ENCODE data around the gene KRT31.
"Not testable (repeated sequence)": the region's sequence is repeated elsewhere in the genome, so short reads cannot be mapped to it uniquely, and the experiment has no call there.

The KRT31 gene

DNA sequence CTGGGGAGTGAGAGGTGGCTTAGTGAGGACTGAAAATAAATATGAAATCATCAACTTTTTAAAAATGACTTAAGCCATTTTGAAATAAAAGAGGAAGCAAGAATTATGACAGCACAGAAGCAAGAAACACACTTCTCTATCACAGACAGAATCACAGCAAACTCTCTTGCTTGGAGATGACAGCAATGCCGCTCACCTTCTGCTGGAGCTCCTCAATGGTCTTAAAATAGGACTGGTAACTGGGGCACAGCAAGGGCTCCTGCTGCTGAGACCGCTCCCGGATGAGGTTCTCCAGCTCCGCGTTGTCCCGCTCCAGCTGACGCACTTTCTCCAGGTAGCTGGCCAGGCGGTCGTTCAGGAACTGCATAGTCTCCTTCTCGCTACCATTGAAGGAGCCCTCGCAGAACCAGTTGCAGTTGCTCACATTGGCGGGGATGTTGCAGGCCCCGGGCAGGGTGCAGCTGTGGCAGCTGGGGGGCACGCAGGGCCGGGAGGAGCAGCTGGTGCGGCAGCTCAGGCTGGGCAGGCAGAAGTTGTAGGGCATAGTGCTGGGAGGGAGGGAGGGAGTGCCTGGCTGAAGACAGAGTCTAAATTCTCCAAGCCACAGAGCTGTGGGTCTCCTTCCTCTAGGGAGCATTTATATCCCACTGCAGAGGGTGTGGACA is at the start of gene KRT31:
KRT31 (minus strand) TSS at position 613 of the 665 bp plus-strand sequence; CDS start at position 544, 69 bp downstream.
- DNase-seq = no peak

DNA sequence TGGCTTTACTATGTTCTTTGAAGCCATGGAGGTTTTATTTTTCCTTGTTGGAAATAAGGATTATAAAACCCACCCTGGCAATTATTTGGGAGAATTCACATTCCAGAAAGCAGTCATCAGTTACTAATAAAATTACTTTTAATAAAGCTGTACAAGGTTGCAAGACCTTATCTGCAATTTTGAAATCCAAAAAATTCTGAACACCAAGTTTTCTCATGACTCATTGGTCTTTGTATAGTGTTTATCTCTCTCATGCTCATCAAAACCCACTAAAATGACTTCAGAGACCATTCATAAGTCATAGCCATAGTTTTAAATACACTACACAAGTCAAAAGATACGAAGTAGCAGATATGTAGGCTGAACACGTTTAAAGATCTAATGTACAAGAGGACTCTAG is 49.4 kb upstream of the KRT31 start:
- DNase-seq = no peak

DNA sequence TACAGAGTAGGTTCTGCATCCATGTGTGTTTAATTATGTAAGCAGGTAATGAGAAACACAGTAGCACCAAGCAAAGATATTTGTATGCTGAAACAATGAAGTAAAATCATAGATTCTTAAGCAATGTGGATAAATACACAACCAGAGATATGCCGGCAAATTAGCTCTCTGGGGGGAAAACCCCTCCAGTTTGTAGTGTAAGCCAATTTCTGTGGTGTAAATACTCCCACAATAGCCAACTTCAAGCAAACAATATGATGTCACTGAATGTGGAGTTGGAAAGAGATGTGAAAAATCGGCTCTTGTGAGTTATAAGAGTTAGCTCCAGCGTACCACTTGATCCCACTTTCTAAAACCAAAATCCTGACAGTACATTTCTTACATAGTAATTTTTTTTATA is 47.2 kb upstream of the KRT31 start:
- no peak for DNase-seq

DNA sequence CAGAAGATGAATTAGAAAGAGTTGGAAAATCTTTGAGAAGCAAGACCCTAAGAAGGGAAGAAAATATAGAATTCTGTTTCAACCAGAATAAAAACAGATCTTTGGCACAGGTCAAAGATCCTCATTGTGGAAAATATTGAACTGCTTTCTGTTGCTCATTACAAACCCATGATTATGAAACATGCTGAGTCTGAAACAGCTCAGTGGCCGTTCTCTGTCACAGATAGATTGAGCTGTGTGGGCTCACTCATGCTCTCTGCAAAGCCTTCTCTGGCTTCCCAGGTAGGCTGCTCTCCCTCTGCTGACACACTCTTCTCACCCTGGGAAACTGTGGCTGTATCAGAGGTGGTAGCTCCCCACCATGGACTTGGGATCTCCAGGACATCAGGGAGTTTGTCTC is 46.8 kb upstream of the KRT31 start:
- no peak for DNase-seq

DNA sequence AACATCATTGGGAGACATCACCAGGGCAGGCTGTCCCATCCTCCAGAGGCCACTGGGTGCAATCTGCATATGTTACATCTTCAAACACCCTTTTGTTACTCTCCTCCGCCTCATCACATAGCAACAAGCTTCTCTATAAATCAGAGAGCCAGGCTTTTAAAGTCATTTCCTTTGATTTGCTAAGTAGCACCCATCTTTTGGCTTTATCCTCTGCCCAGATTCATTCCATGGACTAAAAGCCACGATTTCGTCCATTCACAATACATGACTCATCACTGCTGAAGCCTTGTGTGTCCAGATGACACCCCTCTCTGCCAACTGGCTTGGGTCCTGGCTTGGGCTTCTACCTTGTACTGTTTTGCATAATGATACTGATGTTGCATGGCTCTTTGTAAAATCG is 45.3 kb upstream of the KRT31 start:
- DNase-seq = no peak

DNA sequence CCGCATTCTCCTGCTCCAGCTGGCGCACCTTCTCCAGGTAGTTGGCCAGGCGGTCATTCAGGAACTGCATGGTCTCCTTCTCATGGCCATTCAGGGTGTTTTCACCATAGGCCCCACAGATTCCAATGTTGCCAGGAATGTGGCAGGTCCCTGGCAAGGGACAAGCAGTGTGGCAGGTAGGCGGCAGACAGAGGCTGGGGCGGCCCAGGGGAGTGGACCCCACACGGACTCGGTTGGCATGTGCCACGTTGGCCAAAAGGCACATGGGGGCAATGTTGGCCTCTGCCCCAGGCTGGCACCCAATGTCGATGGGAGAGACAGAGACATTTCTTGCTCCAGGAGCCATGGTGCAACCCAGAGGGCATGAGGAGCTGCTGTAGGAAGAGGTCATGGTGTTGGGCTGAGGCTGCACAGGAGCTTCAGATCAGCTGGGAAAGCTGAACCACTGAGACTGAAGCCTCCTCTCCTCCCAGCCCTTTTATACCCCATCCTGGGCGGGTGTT is 43.2 kb upstream of the KRT31 start, which contains the start of gene KRT38:
KRT38 (minus strand) TSS at position 453 of the 503 bp plus-strand sequence; CDS start at position 391, 62 bp downstream.
- DNase-seq = no peak

DNA sequence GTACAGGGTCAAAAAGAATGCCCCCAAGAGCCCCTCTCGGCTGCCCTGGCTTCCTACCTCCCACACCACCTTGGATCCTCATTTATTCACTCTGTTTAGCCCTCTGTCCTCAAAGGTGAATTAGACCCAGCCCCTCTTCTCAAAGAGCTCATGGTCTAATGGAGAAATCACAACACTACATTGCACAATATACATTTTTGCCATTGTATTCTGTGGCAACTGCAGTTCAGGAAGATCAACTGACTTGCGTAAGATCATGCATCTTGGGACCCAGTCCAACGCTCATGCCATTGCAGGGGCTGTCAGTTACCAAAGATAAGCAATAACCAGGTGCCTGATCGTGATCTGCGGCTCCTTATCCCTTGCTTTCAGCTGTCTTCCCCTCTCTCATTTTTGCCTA is 42.0 kb upstream of the KRT31 start:
- no peak for DNase-seq

DNA sequence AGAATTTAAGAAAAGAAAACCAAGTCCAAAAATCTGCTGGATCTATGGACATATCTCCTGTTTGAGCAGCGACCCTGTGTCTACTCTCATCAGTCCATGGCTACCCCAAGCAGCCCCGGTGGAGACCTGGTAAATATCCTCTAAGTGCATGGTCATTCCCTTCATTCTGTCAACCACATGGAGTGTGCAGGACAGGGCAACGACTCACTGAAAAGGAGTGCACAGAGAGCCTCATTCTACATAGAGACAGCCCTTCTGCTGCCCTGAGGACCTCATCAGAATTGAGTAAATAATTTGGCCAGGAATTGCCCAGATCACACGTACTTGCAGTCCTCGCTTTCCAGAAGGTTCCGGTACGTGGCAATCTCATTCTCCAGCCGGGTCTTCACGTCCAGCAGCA is 40.4 kb upstream of the KRT31 start:
- DNase-seq = no peak

DNA sequence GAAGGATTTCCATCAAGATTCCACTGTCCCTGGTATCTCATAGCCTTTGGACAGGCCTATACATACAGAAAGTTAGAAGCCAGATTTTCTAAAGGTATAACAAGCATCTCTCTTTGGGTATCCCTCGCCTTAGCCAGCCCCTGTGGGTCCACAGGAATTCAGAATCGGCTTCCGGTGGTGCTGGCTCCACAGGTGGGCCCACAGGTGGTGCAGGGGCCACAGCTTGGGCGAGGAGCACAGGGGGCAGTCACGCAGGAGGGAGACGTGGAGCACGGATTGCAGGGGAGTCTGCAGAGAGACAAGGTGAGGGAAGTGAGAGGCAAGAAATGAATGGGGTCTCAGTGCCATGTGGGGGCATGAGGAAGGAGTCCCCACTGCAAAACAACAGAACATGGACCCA is 39.8 kb upstream of the KRT31 start:
- no peak for DNase-seq

DNA sequence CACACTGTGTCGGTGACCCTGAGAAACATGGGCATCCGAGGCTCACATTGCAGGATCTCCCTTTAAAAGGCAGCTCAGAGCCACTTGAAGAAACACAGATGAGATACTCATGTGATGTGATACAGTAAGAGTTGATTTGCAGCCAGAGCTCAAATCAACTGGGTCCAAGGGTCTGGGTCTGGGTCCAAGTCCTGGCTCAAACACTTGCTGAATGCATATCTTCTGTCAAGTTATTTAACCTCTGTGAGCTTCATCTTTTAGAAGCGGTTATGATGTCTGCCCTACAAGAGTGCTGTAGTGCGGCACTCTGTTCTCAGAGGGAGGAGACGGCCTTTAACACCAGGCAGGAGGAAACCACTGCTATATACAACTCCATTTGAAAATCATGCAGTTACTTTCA is 37.0 kb upstream of the KRT31 start:
- DNase-seq = no peak

DNA sequence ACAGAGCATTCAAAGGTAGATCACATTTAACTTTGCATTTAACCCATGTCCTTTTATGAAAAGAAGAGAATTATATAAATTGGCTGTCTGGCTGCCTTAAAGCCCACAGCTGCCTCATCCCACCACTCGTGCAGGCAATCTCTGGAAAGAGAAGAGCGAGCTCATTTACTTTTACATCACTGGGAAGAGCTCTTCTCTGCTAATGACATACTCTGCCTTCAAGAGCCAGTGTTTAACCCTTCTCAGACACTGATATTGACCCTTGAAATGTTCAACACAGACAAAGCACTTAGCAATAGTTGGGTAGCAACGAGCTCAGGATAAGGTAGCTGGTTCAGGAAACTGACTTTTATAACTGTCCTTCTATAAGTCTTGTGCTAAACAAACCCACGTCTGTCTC is 36.6 kb upstream of the KRT31 start:
- no peak for DNase-seq

DNA sequence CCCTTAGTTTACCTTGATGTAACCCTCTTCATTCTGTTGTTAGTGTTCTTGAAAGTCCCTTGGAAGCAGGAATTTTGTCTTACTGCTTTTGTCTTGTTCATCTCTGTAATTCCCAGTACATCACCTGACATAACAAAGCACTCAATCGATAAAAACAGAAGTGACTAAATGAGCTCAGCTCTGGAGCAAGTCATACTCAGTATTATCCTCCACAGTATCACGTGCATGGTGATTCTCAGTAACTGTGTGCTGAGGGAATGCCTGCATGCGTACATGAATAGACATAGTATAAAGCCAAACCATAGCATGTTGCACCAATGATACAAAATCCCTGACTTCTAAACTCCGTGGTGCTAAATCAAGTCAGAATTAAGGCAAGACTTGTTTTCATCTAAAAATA is 36.2 kb upstream of the KRT31 start:
- DNase-seq = no peak

DNA sequence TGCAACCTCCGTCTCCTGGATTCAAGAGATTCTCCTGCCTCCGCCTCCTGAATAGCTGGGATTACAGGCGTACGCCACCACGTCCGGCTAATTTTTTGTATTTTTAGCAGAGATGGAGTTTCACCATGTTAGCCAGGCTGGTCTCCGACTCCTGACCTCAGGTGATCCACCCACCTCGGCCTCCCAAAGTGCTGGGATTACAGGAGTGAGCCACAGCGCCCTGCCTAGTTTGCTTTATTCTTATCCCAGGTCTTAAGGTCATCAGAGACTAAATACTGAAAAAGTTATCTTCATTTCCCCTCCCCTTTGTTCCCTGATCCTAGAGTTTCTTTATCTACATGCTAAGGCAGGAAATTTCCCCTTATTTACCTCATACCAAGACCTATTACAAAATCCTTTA is 33.0 kb upstream of the KRT31 start:
- not testable (repeated sequence) for DNase-seq

DNA sequence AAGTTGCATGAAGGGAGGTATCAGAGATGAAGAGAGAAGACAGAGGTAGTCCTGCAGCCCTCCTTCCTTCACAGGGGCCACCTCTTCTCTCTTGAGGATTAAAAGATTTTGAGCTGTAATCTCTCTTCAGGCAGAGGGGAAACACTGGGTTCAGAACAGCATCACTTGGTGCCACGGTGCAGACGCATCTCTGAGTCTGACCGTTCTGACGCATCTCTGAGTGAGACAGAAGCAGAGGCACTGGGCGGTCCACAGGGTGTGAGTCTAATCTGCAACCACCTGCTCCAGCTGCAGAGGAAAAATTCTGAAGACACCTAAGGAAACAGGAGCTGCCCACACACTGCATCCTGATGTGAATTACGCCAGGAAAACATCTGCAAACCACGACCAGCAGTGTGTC is 32.3 kb upstream of the KRT31 start:
- DNase-seq = no peak

DNA sequence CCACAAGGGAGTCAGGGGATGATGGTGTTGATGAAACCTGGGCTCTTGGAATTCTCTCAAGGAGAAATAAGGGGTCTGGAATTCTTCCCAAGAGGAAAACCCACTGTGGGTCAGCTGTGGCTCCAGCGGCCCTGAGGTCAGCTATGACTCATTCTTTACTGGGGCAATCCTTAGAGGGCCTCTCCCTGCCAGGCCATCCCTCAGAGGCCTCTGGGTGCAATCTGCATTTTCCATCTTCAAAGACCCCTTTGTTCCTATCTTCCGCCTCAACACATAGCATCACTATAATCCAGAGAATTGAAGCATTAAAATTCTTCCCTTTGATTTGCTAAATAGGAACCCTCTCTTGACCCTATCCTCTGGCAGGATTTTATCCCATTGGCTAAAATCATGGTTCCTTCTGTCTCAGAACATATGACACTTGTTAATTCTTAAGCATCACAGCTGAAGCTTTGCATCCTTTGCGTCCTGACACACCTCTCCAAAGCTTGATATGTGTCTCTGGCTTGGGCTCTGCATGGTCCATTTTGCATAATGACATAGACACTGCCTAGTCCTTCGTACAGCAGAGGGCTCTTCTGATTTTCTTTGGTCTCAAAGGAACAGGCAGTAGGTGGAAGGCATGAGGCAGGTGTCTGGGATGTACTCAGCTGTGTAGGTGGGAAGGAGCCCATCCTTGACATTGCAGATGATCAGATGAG is 31.3 kb upstream of the KRT31 start:
- DNase-seq = no peak

DNA sequence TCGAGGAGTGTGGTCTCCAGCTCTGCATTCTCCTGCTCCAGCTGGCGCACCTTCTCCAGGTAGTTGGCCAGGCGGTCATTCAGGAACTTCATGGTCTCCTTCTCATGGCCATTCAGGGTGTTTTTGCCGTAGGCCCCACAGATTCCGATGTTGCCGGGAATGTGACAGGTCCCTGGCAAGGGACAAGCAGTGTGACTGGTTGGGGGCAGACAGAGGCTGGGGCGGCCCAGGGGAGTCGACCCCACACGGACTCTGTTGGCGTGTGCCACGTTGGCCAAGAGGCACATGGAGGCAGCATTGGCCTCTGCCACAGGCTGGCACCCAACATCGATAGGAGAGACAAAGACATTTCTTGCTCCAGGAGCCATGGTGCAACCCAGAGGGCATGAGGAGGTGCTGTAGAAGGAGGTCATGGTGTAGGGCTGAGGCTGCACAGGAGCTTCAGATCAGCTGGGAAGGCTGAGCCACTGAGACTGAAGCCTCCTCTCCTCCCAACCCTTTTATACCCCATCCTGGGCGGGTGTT is 26.8 kb upstream of the KRT31 start, which contains the start of gene KRT37:
KRT37 (minus strand) TSS at position 475 of the 525 bp plus-strand sequence; CDS start at position 413, 62 bp downstream.
- DNase-seq = no peak

DNA sequence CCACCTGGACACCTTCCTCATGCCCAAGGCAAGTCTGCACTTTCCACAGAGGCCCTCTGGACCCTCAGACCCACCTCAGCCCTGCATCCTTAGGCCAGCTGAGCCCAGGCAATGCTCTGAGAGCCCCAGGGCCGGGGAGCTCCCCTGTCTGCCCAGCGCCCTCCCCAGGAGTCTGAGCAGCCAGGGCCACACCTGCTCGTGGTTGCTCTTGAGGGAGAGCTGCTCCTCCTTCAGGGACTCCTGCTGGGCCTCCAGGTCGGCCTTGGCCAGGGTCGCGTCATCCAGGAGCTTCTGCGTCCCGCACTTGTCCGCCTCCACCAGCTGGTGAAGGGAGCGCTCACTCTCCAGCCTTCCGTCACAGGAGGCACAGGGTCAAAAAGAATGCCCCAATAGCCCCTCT is 25.2 kb upstream of the KRT31 start:
- DNase-seq = not testable (repeated sequence)

DNA sequence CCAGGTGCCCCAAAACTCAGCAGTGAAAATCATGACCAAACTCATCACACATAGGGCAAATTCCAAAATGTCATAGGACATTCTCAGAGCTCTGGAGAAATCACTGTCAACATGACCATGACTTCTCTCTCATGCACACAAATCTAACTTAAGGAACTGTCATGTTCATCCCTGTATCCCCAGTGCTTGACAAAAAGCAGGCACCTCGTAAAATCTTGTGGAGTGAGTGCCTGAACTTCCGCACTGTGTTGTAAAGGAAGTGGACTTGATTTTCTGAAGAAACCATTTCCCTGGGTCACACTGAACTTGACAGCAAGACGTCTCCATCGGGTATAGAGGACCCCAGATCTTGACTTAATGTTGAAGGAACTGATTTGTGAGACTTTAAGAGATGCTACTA is 24.2 kb upstream of the KRT31 start:
- DNase-seq = no peak

DNA sequence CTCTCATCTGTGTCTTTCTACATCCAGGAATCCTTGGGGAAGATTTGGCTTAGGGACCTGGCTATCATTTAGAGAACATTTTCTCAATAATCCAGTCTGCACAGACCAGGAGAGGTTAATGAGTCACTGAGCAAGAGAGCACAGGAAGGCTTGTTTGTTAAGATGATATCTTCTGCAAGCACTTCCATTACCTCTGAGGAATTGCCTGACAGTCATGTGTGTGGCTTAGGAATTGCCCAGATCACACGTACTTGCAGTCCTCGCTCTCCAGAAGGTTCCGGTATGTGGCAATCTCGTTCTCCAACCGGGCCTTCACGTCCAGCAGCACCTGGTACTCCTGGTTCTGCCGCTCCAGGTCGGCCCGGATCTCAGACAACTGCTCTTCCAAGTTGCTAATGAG is 23.7 kb upstream of the KRT31 start:
- DNase-seq = no peak

DNA sequence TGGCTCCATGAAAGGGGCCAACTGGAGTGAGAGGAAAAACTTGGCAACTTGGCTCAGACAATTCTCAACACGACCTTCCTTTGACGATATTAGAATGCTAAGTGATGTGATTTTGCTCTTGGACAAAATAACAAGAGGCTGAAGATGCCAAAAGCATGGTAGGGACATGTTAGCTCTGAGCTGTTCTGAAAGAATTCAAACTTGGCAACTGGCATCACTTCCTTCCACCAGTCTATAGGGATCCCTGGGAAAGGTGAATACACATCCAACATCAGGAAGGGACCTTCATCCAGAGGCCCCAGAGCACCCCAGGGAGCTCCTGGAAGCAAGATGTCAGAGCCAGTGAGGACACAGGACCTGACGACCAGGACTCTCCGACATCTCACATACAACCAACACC is 22.7 kb upstream of the KRT31 start:
- DNase-seq = no peak

DNA sequence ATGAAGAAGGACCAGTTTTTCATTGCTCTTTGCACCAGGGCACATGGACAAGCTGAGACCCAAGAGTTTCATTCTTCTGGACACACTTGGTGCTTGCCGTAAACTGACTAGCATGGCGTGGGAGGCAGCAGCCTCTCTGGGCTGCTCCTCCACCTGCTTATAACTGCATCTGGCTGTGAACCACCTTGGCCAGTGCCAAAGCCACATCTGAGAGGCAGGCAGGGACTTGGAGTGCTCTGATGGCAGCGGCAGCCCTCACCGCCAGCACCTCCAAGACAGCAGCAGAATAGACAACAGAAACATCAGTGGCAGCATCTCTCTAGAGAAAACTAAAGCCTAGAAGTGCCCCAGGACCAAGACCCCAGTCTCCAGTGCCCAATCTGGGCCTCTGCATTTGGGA is 22.3 kb upstream of the KRT31 start:
- no peak for DNase-seq

DNA sequence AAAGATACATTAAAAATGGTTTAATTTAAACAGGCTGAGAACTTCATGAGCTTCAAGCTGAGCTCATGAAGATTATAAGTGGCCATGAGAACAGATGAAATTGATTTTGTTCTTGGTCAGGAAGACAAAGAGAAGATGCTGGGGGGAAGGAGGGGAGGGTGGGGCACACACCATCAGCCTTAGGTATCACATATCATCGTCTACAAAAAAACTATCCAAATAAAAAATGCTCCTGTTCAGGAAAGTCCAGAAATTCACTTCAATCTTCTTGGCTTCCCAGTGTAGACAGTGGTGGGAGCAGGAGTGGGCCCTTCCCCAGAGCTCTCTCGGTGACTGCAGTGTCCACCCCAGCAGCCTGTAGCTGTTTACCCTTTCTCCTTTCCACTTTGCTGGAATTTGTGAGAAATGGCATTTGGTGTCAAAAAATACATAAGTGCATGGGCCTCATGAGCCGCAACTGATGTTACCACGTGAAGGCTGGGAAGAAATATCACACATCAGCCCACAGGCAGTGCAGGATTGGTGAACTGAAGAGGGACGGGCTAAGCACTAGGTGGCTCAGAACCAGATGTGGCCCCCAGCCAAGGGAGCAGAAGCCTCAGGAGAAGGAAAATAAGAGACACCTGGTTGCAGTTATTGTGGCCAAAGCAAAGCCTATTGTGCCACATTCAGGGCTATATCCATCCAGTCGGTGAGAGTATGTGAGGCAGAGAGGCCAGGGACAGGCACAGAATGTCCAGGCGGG is 20.9 kb upstream of the KRT31 start:
- no peak for DNase-seq

DNA sequence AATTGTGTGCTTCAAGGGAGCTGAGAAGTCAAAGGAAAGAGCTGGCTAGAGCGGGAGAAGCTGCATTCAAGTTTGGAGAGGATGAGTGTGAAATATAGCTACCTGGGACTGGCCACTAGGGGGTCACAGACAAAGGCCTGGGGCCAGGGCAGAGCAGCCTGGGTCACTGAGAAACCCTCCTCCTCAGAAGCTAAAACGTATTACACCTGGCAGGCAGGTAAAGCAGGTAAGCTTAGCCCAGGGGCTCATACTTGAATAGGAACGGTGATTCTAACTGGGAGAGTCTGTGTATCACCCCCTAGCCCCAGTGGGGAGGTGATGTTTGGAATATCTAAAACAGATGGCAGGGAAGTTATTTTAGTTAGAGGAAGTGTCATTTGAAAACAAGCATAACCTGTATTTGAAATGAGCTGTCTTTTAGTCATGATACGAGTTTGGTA is 20.2 kb upstream of the KRT31 start:
- no peak for DNase-seq

Measured in stimulated activated CD4-positive, alpha-beta T cell treated with anti-CD3 and anti-CD28 coated beads, Interleukin-4, amount 100 ng/mL, for 24 hours (primary cell).